NCI-H345 treated with DMSO at 0.1 percent for 48 hours (cell line): ENCODE measurements around the gene PPOX.

ENCODE experiments used
- DNase-seq: peaks from one replicate; lab custom pipeline; 2025; ENCODE audit not compliant: unreplicated experiment; lab: John Stamatoyannopoulos, UW

The PPOX gene

DNA sequence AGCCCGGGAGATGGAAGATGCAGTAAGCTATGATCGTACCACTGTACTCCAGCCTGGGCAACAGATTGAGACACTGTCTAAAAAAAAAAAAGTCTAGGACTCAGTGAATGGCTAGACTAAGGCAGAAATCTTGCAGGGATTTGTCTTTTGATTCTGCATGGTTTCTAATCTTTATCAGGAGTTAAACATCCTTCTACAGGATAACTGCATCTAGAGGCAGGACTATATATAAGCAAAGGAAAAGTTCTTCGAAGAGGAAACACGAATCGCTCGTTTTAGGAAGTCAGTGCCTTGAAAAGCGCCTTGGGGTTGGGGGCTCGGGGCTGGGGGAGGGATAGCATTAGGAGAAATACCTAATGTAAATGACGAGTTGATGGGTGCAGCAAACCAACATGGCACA is 13.1 kb upstream of the PPOX start:
- DNase-seq: no peak

DNA sequence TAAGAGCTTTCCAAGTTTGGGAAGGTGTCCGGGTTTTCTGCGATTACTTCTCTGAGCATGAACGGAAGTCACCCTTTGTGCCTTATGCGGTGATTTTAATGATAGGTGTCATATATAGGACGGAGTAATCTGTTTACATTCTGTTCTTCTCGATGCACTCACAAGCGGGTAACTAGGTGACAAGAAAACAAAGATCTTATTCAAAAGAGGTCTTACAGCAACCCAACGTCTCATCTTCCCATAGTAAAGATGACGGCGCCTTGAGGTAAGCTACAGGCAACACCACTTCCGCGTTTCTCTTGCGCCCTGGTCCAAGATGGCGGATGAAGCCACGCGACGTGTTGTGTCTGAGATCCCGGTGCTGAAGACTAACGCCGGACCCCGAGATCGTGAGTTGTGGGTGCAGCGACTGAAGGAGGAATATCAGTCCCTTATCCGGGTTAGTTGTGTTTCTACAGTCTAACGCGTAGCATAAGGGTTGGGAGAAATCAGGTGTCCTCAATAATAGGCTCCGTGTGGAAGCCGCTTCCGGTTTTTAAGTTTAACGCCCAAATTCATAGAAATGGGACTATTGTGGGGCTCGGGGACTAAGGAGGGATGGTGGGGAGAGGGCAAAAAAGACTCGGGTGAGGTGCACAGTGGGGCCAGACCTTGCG is 12.4 kb upstream of the PPOX start, which contains the start of gene UFC1:
TSS of gene UFC1 (plus strand) at position 297 of the 656 bp plus-strand sequence. CDS start at position 317, 20 bp downstream.
- peak; percentile 94 for DNase-seq

GRCh38 chr1:161157867-161158266 is 8.4 kb upstream of the PPOX start:
- DNase-seq: no peak

DNA sequence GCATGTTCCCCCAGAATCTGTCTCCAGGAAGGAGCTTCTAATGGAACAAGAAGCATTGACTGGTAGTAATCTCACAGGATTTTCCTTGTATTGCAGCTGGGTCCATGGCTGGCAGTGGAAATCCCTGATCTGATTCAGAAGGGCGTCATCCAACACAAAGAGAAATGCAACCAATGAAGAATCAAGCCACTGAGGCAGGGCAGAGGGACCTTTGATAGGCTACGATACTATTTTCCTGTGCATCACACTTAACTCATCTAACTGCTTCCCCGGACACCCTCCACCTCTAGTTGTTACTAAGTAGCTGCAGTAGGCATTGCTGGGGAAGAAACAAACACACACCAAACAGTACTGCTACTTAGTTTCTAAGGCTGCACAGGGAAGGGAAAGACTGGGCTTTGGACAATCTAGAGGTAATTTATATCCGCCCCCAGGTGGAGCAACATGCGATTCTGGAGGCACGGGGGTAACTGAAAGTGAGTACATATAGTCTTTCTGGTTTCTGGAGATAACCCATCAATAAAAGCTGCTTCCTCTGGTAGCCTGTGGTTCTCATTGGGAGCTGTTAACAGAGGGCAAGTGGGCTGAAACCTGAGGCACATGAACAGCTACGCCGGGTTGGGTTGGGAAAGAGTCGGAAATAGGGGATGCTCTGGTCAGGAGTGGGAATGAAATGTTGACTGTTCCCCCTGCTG is 7.8 kb upstream of the PPOX start:
- no peak for DNase-seq

- peak; percentile 78 for DNase-seq
Observed at GRCh38 chr1:161159087-161159912, 6.9 kb upstream of the PPOX start, which contains the start of gene USP21. Gene USP21 (plus strand): TSS chr1:161159500. CDS start chr1:161160641, 1,141 bp downstream.

DNA sequence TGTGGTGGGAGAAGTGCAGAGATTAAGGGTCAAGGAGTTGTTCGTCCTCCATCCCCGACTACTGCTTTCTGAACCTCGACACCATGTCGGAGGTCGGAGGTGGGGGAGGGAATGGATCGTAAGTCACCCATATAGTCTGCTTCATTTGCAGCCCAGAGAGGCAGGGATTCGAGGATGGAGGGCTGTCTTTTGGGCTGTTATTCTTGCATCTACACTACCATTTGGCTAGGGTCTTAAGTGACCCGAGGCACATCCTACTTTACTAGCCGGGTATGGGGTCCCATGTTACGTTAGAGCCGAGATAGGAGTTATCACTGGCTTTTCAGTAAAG is 6.3 kb upstream of the PPOX start:
- no peak for DNase-seq

GRCh38 chr1:161160671-161161145 is 5.5 kb upstream of the PPOX start:
- DNase-seq: no peak

GRCh38 chr1:161161652-161162051 is 4.6 kb upstream of the PPOX start:
- no peak for DNase-seq

DNA sequence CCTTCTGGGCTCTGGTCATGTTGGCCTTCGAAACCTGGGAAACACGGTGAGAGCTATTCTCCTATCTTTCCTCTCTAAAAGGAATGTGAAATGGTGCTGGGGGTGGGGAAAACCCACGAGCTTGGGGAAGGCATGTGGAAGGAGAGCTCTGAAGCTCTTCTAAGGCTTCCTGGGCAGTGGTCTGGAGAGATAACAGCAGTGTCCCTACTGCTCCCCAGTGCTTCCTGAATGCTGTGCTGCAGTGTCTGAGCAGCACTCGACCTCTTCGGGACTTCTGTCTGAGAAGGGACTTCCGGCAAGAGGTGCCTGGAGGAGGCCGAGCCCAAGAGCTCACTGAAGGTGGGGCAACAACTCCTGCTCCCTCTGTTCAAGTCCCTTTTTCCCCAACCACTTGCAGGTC is 4.2 kb upstream of the PPOX start:
- DNase-seq: no peak

DNA sequence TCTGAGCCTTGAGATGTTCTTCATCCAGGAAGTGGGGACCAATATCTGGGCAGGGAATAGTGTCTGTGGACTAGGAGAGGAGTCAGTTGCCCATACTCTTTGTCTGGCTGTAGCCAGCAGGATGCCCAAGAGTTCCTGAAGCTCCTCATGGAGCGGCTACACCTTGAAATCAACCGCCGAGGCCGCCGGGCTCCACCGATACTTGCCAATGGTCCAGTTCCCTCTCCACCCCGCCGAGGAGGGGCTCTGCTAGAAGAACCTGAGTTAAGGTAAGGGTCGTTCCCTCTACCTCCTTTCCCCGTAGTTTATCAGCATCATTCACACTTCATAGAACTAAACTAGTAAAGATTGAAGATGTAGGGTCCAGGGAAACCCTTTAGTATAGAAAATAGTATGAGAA is 3.4 kb upstream of the PPOX start:
- no peak for DNase-seq

GRCh38 chr1:161163793-161164192 is 2.4 kb upstream of the PPOX start:
- no peak for DNase-seq

DNA sequence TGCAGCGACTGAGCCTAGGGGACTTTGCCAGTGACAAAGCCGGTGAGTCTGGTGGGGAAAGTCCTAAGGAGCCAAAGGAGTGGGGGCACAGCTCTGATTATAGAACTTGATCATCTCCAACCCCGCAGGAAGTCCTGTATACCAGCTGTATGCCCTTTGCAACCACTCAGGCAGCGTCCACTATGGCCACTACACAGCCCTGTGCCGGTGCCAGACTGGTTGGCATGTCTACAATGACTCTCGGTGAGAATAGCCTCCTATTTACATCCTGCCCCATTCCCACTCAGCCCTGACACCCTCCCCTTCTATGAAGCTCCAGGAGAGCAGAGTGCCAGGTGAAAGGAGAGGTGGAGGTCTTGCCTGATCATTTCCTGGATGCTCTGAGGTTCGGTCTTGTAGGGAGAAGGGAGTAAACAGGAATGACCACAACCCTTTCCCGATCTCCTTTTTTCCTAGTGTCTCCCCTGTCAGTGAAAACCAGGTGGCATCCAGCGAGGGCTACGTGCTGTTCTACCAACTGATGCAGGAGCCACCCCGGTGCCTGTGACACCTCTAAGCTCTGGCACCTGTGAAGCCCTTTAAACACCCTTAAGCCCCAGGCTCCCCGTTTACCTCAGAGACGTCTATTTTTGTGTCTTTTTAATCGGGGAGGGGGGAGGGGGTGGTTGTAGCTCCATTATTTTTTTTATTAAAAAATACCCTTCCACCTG is 1.2 kb upstream of the PPOX start:
- no peak for DNase-seq

- peak; percentile 6 for DNase-seq
Observed at GRCh38 chr1:161166669-161167548, 683 bp downstream of the PPOX start.

DNA sequence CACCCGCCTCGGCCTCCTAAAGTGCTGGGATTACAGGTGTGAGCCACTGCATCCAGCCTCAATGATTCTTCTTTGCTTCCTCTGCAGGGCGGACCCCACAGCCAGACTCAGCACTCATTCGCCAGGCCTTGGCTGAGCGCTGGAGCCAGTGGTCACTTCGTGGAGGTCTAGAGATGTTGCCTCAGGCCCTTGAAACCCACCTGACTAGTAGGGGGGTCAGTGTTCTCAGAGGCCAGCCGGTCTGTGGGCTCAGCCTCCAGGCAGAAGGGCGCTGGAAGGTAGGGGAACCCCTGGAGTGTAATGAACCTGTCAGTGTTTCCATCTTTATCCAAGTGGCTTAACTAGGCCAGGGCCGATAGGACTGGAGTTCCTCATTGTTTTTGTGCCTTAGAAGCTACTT is 2.7 kb downstream of the PPOX start:
- DNase-seq: no peak

DNA sequence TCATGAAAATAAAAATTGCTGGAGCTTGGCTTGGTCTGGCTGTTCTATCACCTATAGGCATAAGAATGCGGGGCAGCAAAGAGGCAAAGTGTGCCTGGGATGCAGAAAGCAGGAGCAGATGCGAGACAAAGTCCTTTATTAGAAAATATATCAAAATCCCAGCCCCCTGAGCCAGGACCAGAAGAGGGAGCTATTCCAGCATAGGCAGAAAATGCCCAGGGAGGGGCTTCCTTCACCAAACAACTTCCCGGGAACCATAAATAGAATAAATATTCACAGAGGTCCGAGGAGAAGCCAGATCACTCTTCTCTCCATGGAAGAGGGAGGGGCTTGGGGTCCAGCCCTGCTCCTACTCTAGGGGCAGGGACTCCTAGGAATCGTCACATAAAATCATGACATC is 5.0 kb downstream of the PPOX start:
- DNase-seq: no peak

DNA sequence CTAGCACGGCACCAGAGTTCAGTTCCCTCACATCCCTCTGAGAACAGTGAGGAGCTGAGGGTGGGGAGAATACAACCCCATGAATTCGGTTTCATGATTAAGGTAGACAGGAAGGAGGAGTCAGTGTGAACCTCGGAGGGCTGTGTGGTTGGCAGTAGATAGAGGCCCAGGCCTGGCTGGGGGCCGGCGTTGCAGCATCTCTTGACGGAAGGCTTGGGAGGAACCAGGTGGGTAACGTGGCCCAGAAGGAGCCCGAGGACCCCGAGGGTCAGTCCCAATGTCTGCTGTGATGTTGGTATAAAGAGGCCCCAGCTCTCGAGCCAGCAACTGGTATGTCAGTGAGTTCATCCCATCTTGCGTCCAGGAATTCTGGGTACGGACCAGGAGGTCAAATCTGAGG is 5.5 kb downstream of the PPOX start:
- DNase-seq: no peak

GRCh38 chr1:161172349-161172748 is 6.1 kb downstream of the PPOX start:
- no peak for DNase-seq

- DNase-seq: no peak
Observed at GRCh38 chr1:161172776-161173376, 6.7 kb downstream of the PPOX start.

- no peak for DNase-seq
Observed at GRCh38 chr1:161173711-161174110, 7.5 kb downstream of the PPOX start.

DNA sequence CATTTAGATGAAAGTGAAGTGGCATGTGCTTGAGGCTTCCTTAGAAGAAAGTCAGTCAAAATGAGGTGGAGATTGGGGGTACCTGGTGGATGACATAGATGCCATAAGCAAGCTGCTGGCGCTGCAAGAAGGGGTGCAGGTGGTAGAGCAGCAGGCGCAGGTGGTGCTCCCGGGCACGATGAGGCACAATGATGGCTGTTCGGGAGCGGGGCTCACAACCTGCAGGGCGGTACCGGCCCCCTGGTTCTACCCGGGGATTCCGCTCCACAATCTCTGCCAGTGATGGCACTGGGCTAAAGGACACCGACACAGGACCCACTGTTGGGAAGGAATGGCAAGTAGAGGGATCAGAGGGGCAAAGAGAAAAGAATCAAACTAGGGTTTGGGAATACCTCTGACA is 8.7 kb downstream of the PPOX start:
- no peak for DNase-seq
